Karpas-422 (cell line): ENCODE data around the gene GPC5. TPM values are rescaled to one million over a fixed set of nuclear protein-coding genes. Genes with fewer than 3 reads are reported as not detected.
"Not testable (repeated sequence)": the region's sequence is repeated elsewhere in the genome, so short reads cannot be mapped to it uniquely, and the experiment has no call there.

Experiments
- DNase-seq: peaks from one replicate; pipeline ENCODE4 v3.0.0-alpha.2; 2015
- H2AFZ ChIP-seq: fragments of 200-600 bp; sonication (generic); 2 replicates; pipeline ENCODE4 v1.6.1; 2014; ENCODE audit warnings: antibody characterized with exemption, low read length, mixed read lengths
- H3K27ac ChIP-seq: fragments of 200-600 bp; sonication (generic); 2 replicates; pipeline ENCODE4 v1.5.1; 2014; ENCODE audit warnings: mild to moderate bottlenecking, low read length, moderate library complexity
- H3K27me3 ChIP-seq: fragments of 200-600 bp; sonication (generic); 2 replicates; pipeline ENCODE4 v1.6.1; 2014; ENCODE audit warnings: low read length, mixed read lengths
- H3K36me3 ChIP-seq: fragments of 200-600 bp; sonication (generic); 2 replicates; pipeline ENCODE4 v1.6.1; 2014; ENCODE audit warnings: low read length, mixed read lengths; ENCODE audit not compliant: insufficient read depth
- H3K4me1 ChIP-seq: fragments of 200-600 bp; sonication (generic); 2 replicates; pipeline ENCODE4 v1.6.1; 2014; ENCODE audit warnings: mild to moderate bottlenecking, low read length, mixed read lengths
- H3K4me2 ChIP-seq: fragments of 200-600 bp; sonication (generic); 2 replicates; pipeline ENCODE4 v1.6.1; 2014; ENCODE audit warnings: low read length, low read depth, mild to moderate bottlenecking; ENCODE audit not compliant: poor library complexity, severe bottlenecking
- H3K4me3 ChIP-seq: fragments of 200-600 bp; sonication (generic); 2 replicates; pipeline ENCODE4 v1.5.1; 2014; ENCODE audit warnings: mild to moderate bottlenecking, antibody characterized with exemption, low read length, mixed read lengths
- H3K79me2 ChIP-seq: fragments of 200-600 bp; sonication (generic); 2 replicates; pipeline ENCODE4 v1.6.1; 2014; ENCODE audit warnings: mild to moderate bottlenecking, low read length, mixed read lengths
- H3K9ac ChIP-seq: fragments of 200-600 bp; sonication (generic); 2 replicates; pipeline ENCODE4 v1.6.0; 2014; ENCODE audit warnings: low read length
- H3K9me2 ChIP-seq: fragments of 200-600 bp; sonication (generic), shearing (Covaris generic); replicated peaks from 2 replicates; pipeline ENCODE4 v1.6.0; 2014; ENCODE audit warnings: mild to moderate bottlenecking, low read length, moderate library complexity; ENCODE audit not compliant: insufficient read depth
- H3K9me3 ChIP-seq: fragments of 300-700, 200-600 bp; sonication (generic); 2 replicates; pipeline ENCODE4 v1.6.1; 2014; ENCODE audit warnings: low read length, mixed read lengths
- H4K20me1 ChIP-seq: fragments of 200-600 bp; sonication (generic); 2 replicates; pipeline ENCODE4 v1.6.1; 2014; ENCODE audit warnings: mild to moderate bottlenecking, antibody characterized with exemption, low read length, low read depth; ENCODE audit not compliant: insufficient read depth
- total RNA-seq: library from RNA; depleted of rRNA; stranded (reverse); fragments of >200 nt; shearing (Covaris generic); gene quantifications from 2 replicates; pipeline ENCODE4 v1.2.3, GENCODE V29; 2014; ENCODE audit warnings: low replicate concordance

GPC5 gene
- total RNA-seq, 1 experiment from 2014 or later, result not detected

DNA sequence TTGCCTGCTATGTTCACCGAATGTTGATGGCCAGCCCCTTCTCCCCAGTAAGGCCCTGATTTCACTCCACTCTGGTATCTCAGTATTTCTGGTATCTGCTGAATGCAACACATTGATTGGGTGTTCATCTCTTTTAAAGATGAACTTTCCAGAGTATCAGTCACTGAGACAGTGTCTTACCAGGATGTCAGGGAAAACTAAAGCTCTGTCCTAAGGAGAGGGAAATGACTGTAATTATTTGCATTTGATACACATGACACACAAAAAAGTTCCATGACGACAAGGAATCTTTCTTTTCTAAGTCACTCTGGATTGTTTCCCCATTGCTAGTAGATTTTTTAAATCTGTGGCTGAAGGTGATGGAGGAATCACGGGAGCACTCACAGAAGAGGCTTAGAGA lies 2.2 kb downstream of the GPC5 start:
- Histone ChIP-seq H4K20me1 (no peaks in the 10 kb centered on the region), H2AFZ (no peak overlapping the region), H3K4me2 (no peak overlapping the region), H3K27me3 (no peaks in the 10 kb centered on the region; the same call in 1 of the 2 replicates), H3K36me3 (no peaks in the 10 kb centered on the region), H3K4me3 (no peak overlapping the region), H3K79me2 (no peaks in the 10 kb centered on the region), H3K9ac (no peak overlapping the region), H3K4me1 (peaks cover 26% of the 10 kb centered on the region), H3K9me2 (no peaks in the 10 kb centered on the region), H3K27ac (no peak overlapping the region), H3K9me3 (no peaks in the 10 kb centered on the region)
- no peak for DNase-seq

DNA sequence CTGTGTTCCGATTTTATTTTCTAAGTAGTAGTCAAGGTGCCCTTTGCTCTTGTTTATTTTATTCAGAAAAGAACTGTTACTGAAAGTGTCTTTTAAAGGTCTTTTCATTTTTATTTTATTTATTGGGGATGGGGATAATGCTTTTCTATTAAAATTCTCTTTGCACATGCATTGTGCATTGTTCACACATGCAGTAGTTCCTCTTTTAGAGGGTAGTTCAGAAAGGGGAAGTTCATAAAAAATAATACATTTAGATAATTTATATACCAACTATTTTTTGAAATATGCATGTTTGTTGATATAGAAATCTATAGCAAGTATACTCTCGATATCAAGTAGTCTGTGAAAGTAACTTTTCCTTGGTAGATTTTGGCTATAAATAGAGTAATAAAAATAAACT lies 3.5 kb downstream of the GPC5 start:
- no peak for DNase-seq
- Histone ChIP-seq H3K27ac (no peak overlapping the region), H3K79me2 (no peaks in the 10 kb centered on the region), H3K9me3 (no peaks in the 10 kb centered on the region), H2AFZ (no peak overlapping the region), H3K9ac (no peak overlapping the region), H3K9me2 (no peaks in the 10 kb centered on the region), H3K4me3 (no peak overlapping the region), H3K36me3 (no peaks in the 10 kb centered on the region), H3K27me3 (no peaks in the 10 kb centered on the region; the same call in 1 of the 2 replicates), H3K4me2 (no peak overlapping the region), H3K4me1 (peaks cover 35% of the 10 kb centered on the region), H4K20me1 (no peaks in the 10 kb centered on the region)

- H3K27me3 ChIP-seq, result no peaks in the 10 kb centered on the region
- no peaks in the 10 kb centered on the region for H3K79me2 ChIP-seq
- no peak overlapping the region for H2AFZ ChIP-seq
Observed at GRCh38 chr13:91405240-91405639, 6.8 kb downstream of the GPC5 start.

DNA sequence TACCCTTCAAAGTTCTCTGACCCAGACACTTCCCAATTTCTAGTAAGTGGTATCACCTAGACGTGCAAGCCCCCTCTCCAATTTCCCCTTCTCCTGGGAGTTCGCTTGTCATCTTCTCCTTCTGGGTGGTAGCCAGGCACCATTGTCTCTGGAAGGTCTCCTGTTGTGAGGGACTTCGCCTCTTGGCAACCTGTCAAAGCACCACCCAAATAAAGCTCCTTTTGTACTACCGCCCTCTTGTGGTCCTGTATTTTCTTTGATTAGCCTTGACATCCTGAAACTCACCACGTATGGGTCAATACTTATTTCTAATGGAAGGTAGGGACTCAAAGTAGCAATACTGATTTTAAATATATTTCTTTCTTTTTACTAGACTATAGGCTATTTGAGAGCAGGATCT lies 8.2 kb downstream of the GPC5 start:
- Histone ChIP-seq H3K27me3 (no peaks in the 10 kb centered on the region), H3K4me1 (peaks cover 24% of the 10 kb centered on the region), H3K4me2 (no peak overlapping the region), H3K9me2 (no peaks in the 10 kb centered on the region), H3K27ac (no peak overlapping the region), H2AFZ (no peak overlapping the region), H3K36me3 (no peaks in the 10 kb centered on the region), H3K9me3 (no peaks in the 10 kb centered on the region), H4K20me1 (no peaks in the 10 kb centered on the region), H3K79me2 (no peaks in the 10 kb centered on the region), H3K4me3 (no peak overlapping the region), H3K9ac (no peak overlapping the region)
- DNase-seq, result peak; percentile 88

More at GRCh38 chr13:91405240-91405639, 6.8 kb downstream of the GPC5 start:
- no peaks in the 10 kb centered on the region for H3K9me2 ChIP-seq
- peaks cover 25% of the 10 kb centered on the region for H3K4me1 ChIP-seq
- no peak overlapping the region for H3K9ac ChIP-seq
- H3K36me3 ChIP-seq, result no peaks in the 10 kb centered on the region
- no peak overlapping the region for H3K4me2 ChIP-seq
- H4K20me1 ChIP-seq, result no peaks in the 10 kb centered on the region
- H3K4me3 ChIP-seq, result no peak overlapping the region
- no peak for DNase-seq
- H3K9me3 ChIP-seq, result no peaks in the 10 kb centered on the region
- H3K27ac ChIP-seq, result no peak overlapping the region

GRCh38 chr13:91408971-91409370 lies 10.6 kb downstream of the GPC5 start:
- peaks cover 16% of the 10 kb centered on the region for H3K4me1 ChIP-seq
- no peak for DNase-seq
- no peaks in the 10 kb centered on the region for H3K9me3 ChIP-seq
- no peaks in the 10 kb centered on the region for H3K27me3 ChIP-seq
- H3K9me2 ChIP-seq, result no peaks in the 10 kb centered on the region
- H4K20me1 ChIP-seq, result no peaks in the 10 kb centered on the region
- no peaks in the 10 kb centered on the region for H3K36me3 ChIP-seq
- H3K27ac ChIP-seq, result no peak overlapping the region
- H2AFZ ChIP-seq, result no peak overlapping the region
- H3K79me2 ChIP-seq, result no peaks in the 10 kb centered on the region
- no peak overlapping the region for H3K9ac ChIP-seq
- no peak overlapping the region for H3K4me2 ChIP-seq
- H3K4me3 ChIP-seq, result no peak overlapping the region

DNA sequence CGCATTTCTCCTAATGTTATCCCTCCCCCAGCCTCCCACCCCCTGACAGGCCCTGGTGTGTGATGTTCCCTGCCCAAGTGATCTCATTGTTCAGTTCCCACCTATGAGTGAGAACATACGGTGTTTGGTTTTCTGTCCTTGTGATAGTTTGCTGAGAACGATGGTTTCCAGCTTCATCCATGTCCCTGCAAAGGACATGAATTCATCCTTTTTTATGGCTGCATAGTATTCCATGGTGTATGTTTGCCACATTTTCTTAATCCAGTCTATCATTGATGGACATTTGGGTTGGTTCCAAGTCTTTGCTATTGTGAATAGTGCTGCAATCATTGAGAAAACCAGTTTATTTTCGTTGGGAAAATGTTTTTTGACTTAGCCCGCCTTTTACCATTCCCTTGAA lies 18.2 kb downstream of the GPC5 start:
- not testable (repeated sequence) for H4K20me1 ChIP-seq, H3K4me1 ChIP-seq, H3K27ac ChIP-seq, H3K4me2 ChIP-seq, H3K36me3 ChIP-seq, H3K4me3 ChIP-seq, H3K79me2 ChIP-seq, H3K27me3 ChIP-seq, DNase-seq, H3K9me3 ChIP-seq, H3K9ac ChIP-seq, H3K9me2 ChIP-seq, H2AFZ ChIP-seq

DNA sequence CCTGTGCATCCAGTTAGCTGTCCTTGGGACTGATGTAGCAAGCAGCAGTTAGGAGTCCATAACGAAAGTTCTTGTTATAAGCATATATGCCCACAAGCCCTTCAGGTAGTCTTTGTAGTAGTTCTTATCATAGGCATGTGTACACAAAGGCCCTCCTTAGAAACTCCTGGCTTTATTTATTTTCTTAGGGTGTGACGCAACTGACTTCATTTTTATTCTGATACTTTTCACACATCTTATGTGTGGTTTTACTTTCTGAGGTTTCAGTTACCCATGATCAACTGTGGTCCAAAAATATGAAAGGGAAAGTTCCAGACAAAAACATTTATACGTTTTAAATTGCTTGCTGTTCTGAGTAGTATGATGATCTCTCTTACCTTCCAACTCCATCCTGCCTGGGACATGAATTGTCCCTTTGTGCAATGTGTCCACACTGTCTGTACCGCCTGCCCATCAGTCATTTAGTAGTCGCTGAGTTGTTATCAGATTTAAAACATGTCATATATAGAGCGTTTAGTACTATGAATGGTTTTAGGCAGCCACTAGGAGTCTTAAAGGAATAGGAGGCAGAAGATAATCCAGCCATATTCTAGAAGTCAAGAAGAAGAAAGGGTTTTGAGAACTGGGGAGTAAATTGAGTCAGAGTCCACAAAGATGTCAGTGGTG lies 19.4 kb downstream of the GPC5 start:
- Histone ChIP-seq H3K27me3 (no peaks in the 10 kb centered on the region), H3K9me3 (no peaks in the 10 kb centered on the region), H3K4me1 (no peaks in the 10 kb centered on the region), H3K9ac (no peak overlapping the region), H3K79me2 (no peaks in the 10 kb centered on the region), H3K4me2 (no peak overlapping the region), H3K4me3 (no peak overlapping the region), H3K36me3 (no peaks in the 10 kb centered on the region), H3K27ac (no peak overlapping the region), H2AFZ (no peak overlapping the region), H3K9me2 (no peaks in the 10 kb centered on the region), H4K20me1 (no peaks in the 10 kb centered on the region)
- no peak for DNase-seq

GRCh38 chr13:91426913-91427312 lies 28.5 kb downstream of the GPC5 start:
- DNase-seq, result no peak
- Histone ChIP-seq H4K20me1 (no peaks in the 10 kb centered on the region), H3K9me3 (peaks cover 5% of the 10 kb centered on the region; the same call in 1 of the 2 replicates), H3K27me3 (no peaks in the 10 kb centered on the region), H3K36me3 (no peaks in the 10 kb centered on the region), H3K27ac (no peak overlapping the region), H2AFZ (no peak overlapping the region), H3K4me1 (no peaks in the 10 kb centered on the region), H3K4me3 (no peak overlapping the region), H3K9ac (no peak overlapping the region), H3K9me2 (no peaks in the 10 kb centered on the region), H3K79me2 (no peaks in the 10 kb centered on the region), H3K4me2 (no peak overlapping the region)
